ENCODE measurements around the gene ODC1.

DNA sequence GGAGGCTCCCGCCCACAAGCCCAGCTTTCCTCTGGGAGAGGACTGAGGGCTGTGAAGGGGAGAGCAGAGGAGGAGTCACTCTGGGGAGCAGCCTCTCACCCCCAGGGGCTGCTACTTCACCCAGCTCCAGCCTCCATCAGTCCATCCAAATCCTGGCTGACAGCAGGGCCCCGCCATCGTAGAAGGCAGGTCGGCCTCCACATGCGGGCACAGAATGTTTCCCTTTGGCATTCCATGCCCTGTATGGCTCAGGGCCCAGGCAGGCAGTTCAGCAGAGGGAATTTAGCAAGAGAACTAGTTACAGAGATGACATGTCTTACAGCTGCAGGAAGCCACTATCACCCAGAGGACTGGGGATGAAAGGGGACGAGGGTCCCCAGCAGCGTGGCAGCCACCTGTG lies 6.4 kb upstream of the ODC1 start:
- TF ChIP-seq POLR2A (IDR thresholded peaks at IDR 0.05; ENCODE audit: low read length) (no peak), GATA1 (IDR thresholded peaks at IDR 0.05; ENCODE audit: low read depth, low read length) (no peak)

Data from erythroblast (primary cell).